GM12892 (cell line): ENCODE data around the gene MYLK.

Experiments
- POLR2A ChIP-seq: IDR thresholded peaks from 2 replicates; pipeline ENCODE4 v1.6.1; 2011; ENCODE audit warnings: low read depth, low read length, control low read depth
- POLR2AphosphoS5 ChIP-seq: IDR thresholded peaks from 2 replicates; pipeline ENCODE4 v1.6.1; 2011; ENCODE audit warnings: low read depth, low read length, control low read depth
- TAF1 ChIP-seq: IDR thresholded peaks from 2 replicates; pipeline ENCODE4 v1.6.1; 2011; ENCODE audit warnings: low read depth, mild to moderate bottlenecking, control low read depth, low read length, borderline replicate concordance

GRCh38 chr3:123730829-123731228 is 153.3 kb downstream of the MYLK start:
- TF ChIP-seq POLR2A (no peak), POLR2AphosphoS5 (no peak), TAF1 (no peak)
